GM03348 (cell line): Measurements from ENCODE around the gene SLITRK5.

Experiments
- DNase-seq: peaks from one replicate; pipeline ENCODE4 v3.0.0; 2012; ENCODE audit warnings: low spot score

The SLITRK5 gene

GRCh38 chr13:87671031-87671752 lies at the start of gene SLITRK5:
Gene SLITRK5, plus strand, starts transcription at chr13:87671371. Its CDS starts 4,018 bp downstream, at chr13:87675389.
- peak; percentile 81 for DNase-seq

GRCh38 chr13:87622971-87623370 lies 48.2 kb upstream of the SLITRK5 start:
- no peak for DNase-seq

- DNase-seq = no peak
Observed at GRCh38 chr13:87656306-87656705, 14.9 kb upstream of the SLITRK5 start.

GRCh38 chr13:87661471-87661870 lies 9.7 kb upstream of the SLITRK5 start:
- DNase-seq = no peak

GRCh38 chr13:87666831-87667230 lies 4.3 kb upstream of the SLITRK5 start:
- no peak for DNase-seq

GRCh38 chr13:87667686-87668085 lies 3.5 kb upstream of the SLITRK5 start:
- no peak for DNase-seq

GRCh38 chr13:87669379-87669978 lies 1.7 kb upstream of the SLITRK5 start:
- DNase-seq = no peak

- DNase-seq = no peak
Observed at GRCh38 chr13:87671753-87672605, 808 bp downstream of the SLITRK5 start.

GRCh38 chr13:87674247-87674738 lies 3.1 kb downstream of the SLITRK5 start:
- DNase-seq = no peak

GRCh38 chr13:87675851-87676250 lies 4.7 kb downstream of the SLITRK5 start:
- DNase-seq = no peak

GRCh38 chr13:87676254-87677042 lies 5.3 kb downstream of the SLITRK5 start:
- DNase-seq = no peak

- DNase-seq = no peak
Observed at GRCh38 chr13:87677043-87677495, 5.9 kb downstream of the SLITRK5 start.

- no peak for DNase-seq
Observed at GRCh38 chr13:87677496-87678371, 6.6 kb downstream of the SLITRK5 start.

- no peak for DNase-seq
Observed at GRCh38 chr13:87678372-87678752, 7.2 kb downstream of the SLITRK5 start.

- no peak for DNase-seq
Observed at GRCh38 chr13:87680298-87680697, 9.1 kb downstream of the SLITRK5 start.

- no peak for DNase-seq
Observed at GRCh38 chr13:87684850-87685742, 13.9 kb downstream of the SLITRK5 start.

GRCh38 chr13:87696458-87696857 lies 25.3 kb downstream of the SLITRK5 start:
- no peak for DNase-seq

- DNase-seq = no peak
Observed at GRCh38 chr13:87698268-87698667, 27.1 kb downstream of the SLITRK5 start.

- DNase-seq = no peak
Observed at GRCh38 chr13:87709947-87710346, 38.8 kb downstream of the SLITRK5 start.

- no peak for DNase-seq
Observed at GRCh38 chr13:87712012-87712411, 40.8 kb downstream of the SLITRK5 start.
